Keratinocyte (primary cell): ENCODE measurements around the gene RBP4.

Experiments used
- EZH2 ChIP-seq: IDR thresholded peaks from one replicate; pipeline ENCODE4 v1.6.1; 2012; ENCODE audit warnings: inconsistent platforms, mild to moderate bottlenecking, low read length, moderate library complexity
- TF ChIP-seq, protein P1 (sequence below), 3 experiments: IDR thresholded peaks in 1 of 3; conservative IDR thresholded peaks in 1 of 3; optimal IDR thresholded peaks in 1 of 3; 2 replicates in 2 of 3; 3 replicates in 1 of 3; pipeline versions ENCODE3 to v1.5.1; 2011; ENCODE audit warnings: low read length in 3 of 3, mild to moderate bottlenecking in 3 of 3, moderate library complexity in 2 of 3, control low read depth in 1 of 3, inconsistent platforms in 1 of 3; ENCODE audit not compliant: insufficient read depth in 2 of 3; ENCODE audit errors: extremely low read depth in 1 of 3

DNA sequence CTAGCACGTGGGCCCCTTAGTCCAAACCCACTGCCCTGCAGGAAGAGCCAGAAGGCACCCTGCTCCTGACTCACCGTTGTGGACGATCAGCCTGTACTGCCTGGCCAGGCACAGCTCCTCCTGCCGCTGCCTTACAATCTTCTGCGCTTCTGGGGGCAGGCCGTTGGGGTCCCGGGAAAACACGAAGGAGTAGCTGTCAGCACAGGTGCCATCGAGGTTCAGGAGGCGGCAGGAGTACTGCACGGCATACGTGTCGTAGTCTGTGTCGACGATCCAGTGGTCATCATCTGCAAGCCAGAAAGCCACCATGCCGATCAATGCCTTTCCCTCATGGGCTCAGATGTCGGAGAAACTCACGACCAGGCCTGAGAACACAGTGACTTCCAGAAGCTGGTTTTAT, 7.3 kb downstream of the RBP4 start:
- TF ChIP-seq, protein P1, sequence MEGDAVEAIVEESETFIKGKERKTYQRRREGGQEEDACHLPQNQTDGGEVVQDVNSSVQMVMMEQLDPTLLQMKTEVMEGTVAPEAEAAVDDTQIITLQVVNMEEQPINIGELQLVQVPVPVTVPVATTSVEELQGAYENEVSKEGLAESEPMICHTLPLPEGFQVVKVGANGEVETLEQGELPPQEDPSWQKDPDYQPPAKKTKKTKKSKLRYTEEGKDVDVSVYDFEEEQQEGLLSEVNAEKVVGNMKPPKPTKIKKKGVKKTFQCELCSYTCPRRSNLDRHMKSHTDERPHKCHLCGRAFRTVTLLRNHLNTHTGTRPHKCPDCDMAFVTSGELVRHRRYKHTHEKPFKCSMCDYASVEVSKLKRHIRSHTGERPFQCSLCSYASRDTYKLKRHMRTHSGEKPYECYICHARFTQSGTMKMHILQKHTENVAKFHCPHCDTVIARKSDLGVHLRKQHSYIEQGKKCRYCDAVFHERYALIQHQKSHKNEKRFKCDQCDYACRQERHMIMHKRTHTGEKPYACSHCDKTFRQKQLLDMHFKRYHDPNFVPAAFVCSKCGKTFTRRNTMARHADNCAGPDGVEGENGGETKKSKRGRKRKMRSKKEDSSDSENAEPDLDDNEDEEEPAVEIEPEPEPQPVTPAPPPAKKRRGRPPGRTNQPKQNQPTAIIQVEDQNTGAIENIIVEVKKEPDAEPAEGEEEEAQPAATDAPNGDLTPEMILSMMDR (optimal IDR thresholded peaks at IDR 0.05 in 1 of 3, IDR thresholded peaks at IDR 0.05 in 1 of 3, conservative IDR thresholded peaks at IDR 0.05 in 1 of 3; ENCODE audit: extremely low read depth in 1 of 3, insufficient read depth in 2 of 3, low read length in 3 of 3): no peak
- no peak for TF ChIP-seq EZH2
